Measurements from ENCODE around the gene ERRFI1.
"Not testable (repeated sequence)": the region's sequence is repeated elsewhere in the genome, so short reads cannot be mapped to it uniquely, and the experiment has no call there.

ERRFI1 gene

GRCh38 chr1:7971024-7971423 lies 55.1 kb downstream of the ERRFI1 start:
- no peak for DNase-seq (ENCODE audit: low read depth)
- H3K4me3 ChIP-seq (ENCODE audit: low read depth, low read length) = no peak overlapping the region
- TF ChIP-seq CTCF (IDR thresholded peaks at IDR 0.05; ENCODE audit: insufficient read depth, low read depth, low read length, missing control alignments) = no peak

GRCh38 chr1:7970246-7970645 lies 55.9 kb downstream of the ERRFI1 start:
- no peak overlapping the region for H3K4me3 ChIP-seq (ENCODE audit: low read depth, low read length)
- TF ChIP-seq CTCF (IDR thresholded peaks at IDR 0.05; ENCODE audit: insufficient read depth, low read depth, low read length, missing control alignments) = no peak
- DNase-seq (ENCODE audit: low read depth) = no peak

- no peak for TF ChIP-seq CTCF (IDR thresholded peaks at IDR 0.05; ENCODE audit: insufficient read depth, low read depth, low read length, missing control alignments)
- no peak overlapping the region for H3K4me3 ChIP-seq (ENCODE audit: low read depth, low read length)
- DNase-seq (ENCODE audit: low read depth) = no peak
Measured at GRCh38 chr1:7967651-7968050, 58.5 kb downstream of the ERRFI1 start.

- H3K4me3 ChIP-seq (ENCODE audit: low read depth, low read length) = no peak overlapping the region
- no peak for DNase-seq (ENCODE audit: low read depth)
- TF ChIP-seq CTCF (IDR thresholded peaks at IDR 0.05; ENCODE audit: insufficient read depth, low read depth, low read length, missing control alignments) = no peak
Measured at GRCh38 chr1:7967196-7967595, 58.9 kb downstream of the ERRFI1 start.

- TF ChIP-seq CTCF (IDR thresholded peaks at IDR 0.05; ENCODE audit: insufficient read depth, low read depth, low read length, missing control alignments) = no peak
- no peak overlapping the region for H3K4me3 ChIP-seq (ENCODE audit: low read depth, low read length)
- DNase-seq (ENCODE audit: low read depth) = no peak
Measured at GRCh38 chr1:7964476-7964875, 61.6 kb downstream of the ERRFI1 start.

- H3K4me3 ChIP-seq (ENCODE audit: low read depth, low read length) = not testable (repeated sequence)
Measured at GRCh38 chr1:7963841-7964240, 62.3 kb downstream of the ERRFI1 start.

GRCh38 chr1:7963378-7963730 lies 62.8 kb downstream of the ERRFI1 start:
- H3K4me3 ChIP-seq (ENCODE audit: low read depth, low read length); DNase-seq (ENCODE audit: low read depth): not testable (repeated sequence)

More at GRCh38 chr1:7963841-7964240, 62.3 kb downstream of the ERRFI1 start:
- not testable (repeated sequence) for DNase-seq (ENCODE audit: low read depth)

- peak; percentile 27 for DNase-seq (ENCODE audit: low read depth)
- TF ChIP-seq CTCF (IDR thresholded peaks at IDR 0.05; ENCODE audit: insufficient read depth, low read depth, low read length, missing control alignments) = no peak
- H3K4me3 ChIP-seq (ENCODE audit: low read depth, low read length) = peak overlapping the region; percentile 72
Measured at GRCh38 chr1:7962636-7963377, 63.3 kb downstream of the ERRFI1 start.
